Effector memory CD4-positive, alpha-beta T cell (primary cell): Measurements from ENCODE around the gene MYL10.

Source experiments
- DNase-seq, 3 donors: peaks; one replicate each; pipeline ENCODE4 v3.0.0-alpha.2; 2020
- H3K27ac ChIP-seq: 2 replicates; pipeline ENCODE4 v1.7.0; 2013; ENCODE audit warnings: mild to moderate bottlenecking, low read length, moderate library complexity; ENCODE audit not compliant: insufficient read depth, poor library complexity, severe bottlenecking
- H3K27me3 ChIP-seq: replicated peaks from 2 replicates; pipeline ENCODE4 v1.7.0; 2013; ENCODE audit warnings: mild to moderate bottlenecking, low read length; ENCODE audit not compliant: insufficient read depth, control insufficient read depth, poor library complexity, severe bottlenecking
- H3K36me3 ChIP-seq: 2 replicates; pipeline ENCODE4 v1.7.0; 2013; ENCODE audit warnings: mild to moderate bottlenecking, low read length, moderate library complexity; ENCODE audit not compliant: control insufficient read depth, insufficient read depth
- H3K4me1 ChIP-seq: 2 replicates; pipeline ENCODE4 v1.7.0; 2013; ENCODE audit warnings: low read length, mild to moderate bottlenecking; ENCODE audit not compliant: control insufficient read depth, insufficient read depth, poor library complexity, severe bottlenecking
- H3K4me3 ChIP-seq: 2 replicates; pipeline ENCODE4 v1.7.0; 2013; ENCODE audit warnings: low read length, low read depth, mild to moderate bottlenecking; ENCODE audit not compliant: insufficient read depth, poor library complexity, severe bottlenecking
- H3K9me3 ChIP-seq: 2 replicates; pipeline ENCODE4 v1.7.0; 2013; ENCODE audit warnings: mild to moderate bottlenecking, low read length, moderate library complexity; ENCODE audit not compliant: control insufficient read depth

MYL10 gene

DNA sequence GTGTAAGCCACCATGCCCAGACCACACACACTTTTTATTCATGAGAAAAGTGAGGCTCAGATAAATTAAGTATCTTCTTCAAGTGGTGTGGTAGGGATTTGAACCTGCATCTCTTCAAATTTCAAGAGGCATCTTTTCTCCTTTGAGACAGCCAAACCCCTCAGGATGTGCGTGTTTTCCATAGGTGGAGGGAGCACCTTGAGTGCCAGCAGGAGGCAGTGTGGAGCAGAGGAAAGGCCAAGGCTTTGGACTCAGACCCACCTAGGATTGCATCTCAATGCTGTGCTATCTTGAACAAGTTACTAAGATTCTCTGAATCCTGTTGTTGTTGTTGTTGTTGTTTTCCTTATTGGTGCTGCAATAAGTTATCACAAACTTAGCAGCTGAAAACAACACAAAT is 40.2 kb upstream of the MYL10 start:
- DNase-seq, result no peak
- H3K27me3 ChIP-seq, result no peaks in the 10 kb centered on the region
- H3K27ac ChIP-seq, result no peak overlapping the region
- H3K4me1 ChIP-seq, result no peaks in the 10 kb centered on the region
- H3K9me3 ChIP-seq, result no peaks in the 10 kb centered on the region
- H3K36me3 ChIP-seq, result no peaks in the 10 kb centered on the region
- no peak overlapping the region for H3K4me3 ChIP-seq

DNA sequence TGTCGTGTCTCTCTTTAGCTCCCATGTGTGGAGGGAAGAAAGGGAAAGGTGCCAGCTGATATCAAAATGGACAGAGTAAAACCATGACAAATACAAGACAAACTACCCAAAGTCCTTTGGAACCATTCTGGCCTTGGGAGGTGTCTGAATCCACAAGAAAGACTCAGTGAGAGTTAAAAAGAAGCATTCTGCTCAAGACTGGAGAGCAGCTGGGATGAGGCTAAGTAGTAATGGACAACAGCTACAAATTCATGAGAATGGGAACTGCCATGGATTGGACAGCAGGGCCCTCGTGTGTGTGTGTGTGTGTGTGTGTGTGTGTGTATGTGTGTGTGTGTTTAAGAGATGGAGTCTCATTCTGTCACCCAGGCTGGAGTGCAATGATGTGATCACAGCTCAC is 39.6 kb upstream of the MYL10 start:
- Histone ChIP-seq H3K9me3 (no peaks in the 10 kb centered on the region), H3K4me1 (no peaks in the 10 kb centered on the region), H3K27ac (no peak overlapping the region), H3K36me3 (no peaks in the 10 kb centered on the region), H3K4me3 (no peak overlapping the region), H3K27me3 (no peaks in the 10 kb centered on the region)
- no peak for DNase-seq

DNA sequence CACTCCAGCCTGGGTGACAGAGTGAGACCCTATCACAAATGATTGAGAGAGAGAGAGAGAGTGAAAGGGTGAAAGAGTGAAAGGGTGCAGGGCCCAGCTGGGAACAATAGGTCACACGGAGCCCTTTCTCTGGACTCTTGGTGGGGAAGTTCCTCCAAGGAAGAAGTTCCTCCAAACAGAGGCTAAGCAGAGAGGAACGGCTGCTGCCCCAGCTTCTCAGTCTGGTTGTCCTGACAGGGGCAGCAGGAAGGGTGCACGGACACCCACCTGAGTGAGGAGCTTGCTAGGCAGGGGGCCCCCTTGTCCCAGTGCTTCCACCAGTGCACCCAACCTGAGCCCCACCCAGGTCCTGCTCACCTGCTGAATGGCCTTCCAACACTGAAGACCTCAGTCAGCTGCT is 38.8 kb upstream of the MYL10 start:
- DNase-seq, result no peak
- Histone ChIP-seq H3K4me3 (no peak overlapping the region), H3K4me1 (no peaks in the 10 kb centered on the region), H3K27ac (no peak overlapping the region), H3K9me3 (no peaks in the 10 kb centered on the region), H3K36me3 (no peaks in the 10 kb centered on the region), H3K27me3 (no peaks in the 10 kb centered on the region)

DNA sequence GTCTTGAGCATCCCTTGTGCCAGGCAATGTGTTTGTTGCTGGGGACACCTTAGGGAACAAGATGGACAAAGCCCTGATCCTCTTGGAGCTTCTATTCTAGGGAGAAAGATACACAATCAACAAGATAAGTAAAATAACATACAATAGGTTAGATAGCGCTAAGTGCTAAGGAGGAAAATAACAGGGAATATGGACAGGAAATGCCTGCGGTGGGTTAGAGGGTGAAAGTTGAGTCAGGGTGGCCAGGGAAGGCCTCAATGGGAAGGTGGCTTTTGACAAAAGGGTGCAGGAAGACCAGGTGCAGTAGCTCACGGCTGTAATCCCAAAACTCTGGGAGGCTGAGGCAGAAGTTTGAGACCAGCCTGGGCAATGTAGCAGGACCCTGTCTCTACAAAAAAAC is 38.3 kb upstream of the MYL10 start:
- Histone ChIP-seq H3K4me3 (no peak overlapping the region), H3K9me3 (no peaks in the 10 kb centered on the region), H3K4me1 (no peaks in the 10 kb centered on the region), H3K27ac (no peak overlapping the region), H3K27me3 (no peaks in the 10 kb centered on the region), H3K36me3 (no peaks in the 10 kb centered on the region)
- no peak for DNase-seq

DNA sequence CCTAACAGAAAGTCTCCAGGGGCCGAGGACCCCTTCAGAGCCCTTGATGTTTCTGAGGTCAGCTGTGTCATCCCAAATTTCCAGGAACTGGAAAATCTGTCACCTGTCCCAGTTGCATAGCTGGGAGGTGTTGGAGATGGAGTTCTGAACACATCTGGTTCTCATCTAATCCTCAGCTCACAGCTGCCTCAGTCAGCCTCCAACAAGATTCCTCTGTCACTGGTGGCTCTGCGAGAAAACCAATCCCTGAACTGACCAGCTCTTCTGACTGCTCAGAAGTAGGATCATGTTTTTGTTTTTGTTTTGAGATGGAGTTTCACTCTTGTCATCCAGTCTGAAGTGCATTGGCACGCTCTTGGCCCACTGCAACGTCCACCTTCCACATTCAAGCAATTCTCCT is 37.6 kb upstream of the MYL10 start:
- H3K4me1 ChIP-seq, result no peaks in the 10 kb centered on the region
- no peaks in the 10 kb centered on the region for H3K36me3 ChIP-seq
- H3K27ac ChIP-seq, result no peak overlapping the region
- DNase-seq, result no peak
- H3K9me3 ChIP-seq, result no peaks in the 10 kb centered on the region
- H3K4me3 ChIP-seq, result no peak overlapping the region
- H3K27me3 ChIP-seq, result no peaks in the 10 kb centered on the region

DNA sequence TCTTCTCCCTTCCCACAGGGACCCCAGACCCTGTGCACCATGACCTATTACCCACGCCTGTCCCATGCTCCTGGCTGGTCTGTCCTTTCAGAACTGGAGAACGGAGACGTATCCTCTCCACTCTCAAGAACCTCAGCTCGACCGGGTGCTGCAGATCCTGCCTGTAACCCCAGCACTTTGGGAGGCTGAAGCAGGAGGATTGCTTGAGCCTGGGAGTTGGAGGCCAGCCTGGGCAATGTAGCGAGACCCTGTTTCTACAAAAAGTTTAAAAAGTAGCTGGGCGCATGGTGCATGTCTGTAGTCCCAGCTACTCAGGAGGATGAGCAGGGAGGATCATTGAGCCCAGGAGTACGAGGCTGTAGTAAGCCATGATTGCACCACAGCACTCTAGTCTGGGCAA is 37.2 kb upstream of the MYL10 start:
- Histone ChIP-seq H3K4me3 (no peak overlapping the region), H3K4me1 (no peaks in the 10 kb centered on the region), H3K36me3 (no peaks in the 10 kb centered on the region), H3K9me3 (no peaks in the 10 kb centered on the region), H3K27ac (no peak overlapping the region), H3K27me3 (no peaks in the 10 kb centered on the region)
- no peak for DNase-seq

DNA sequence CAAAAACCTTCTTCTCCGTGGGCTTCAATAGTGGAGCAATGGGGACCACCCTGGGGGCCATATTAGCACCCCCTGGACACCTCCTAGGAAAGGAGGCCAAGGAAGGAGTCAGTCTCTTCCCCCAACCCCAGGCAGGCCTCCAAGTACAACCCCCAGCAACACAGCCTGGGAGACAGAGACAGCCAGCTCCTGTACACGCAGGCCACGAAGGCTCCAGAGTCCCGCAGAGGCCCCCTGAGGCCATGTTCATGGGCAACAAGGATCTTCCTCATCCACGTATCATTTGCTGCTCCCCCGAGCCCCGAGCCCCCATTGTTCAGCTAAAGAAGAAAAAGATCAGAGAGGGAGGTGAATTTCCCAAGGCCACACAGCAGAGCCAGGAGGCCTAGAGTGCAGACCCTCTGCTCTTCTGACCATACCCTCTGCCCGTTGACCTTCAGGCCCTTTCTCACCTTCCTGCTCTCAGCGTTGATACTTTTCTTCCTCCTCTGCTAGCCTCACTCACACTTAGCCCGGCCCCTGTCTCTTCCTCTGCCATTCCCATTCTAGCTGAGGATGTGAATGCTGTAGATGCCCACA is 35.9 kb upstream of the MYL10 start:
- H3K27me3 ChIP-seq, result no peaks in the 10 kb centered on the region
- H3K27ac ChIP-seq, result no peak overlapping the region
- no peak for DNase-seq
- H3K4me1 ChIP-seq, result no peaks in the 10 kb centered on the region
- no peak overlapping the region for H3K4me3 ChIP-seq
- no peaks in the 10 kb centered on the region for H3K36me3 ChIP-seq
- H3K9me3 ChIP-seq, result no peaks in the 10 kb centered on the region

DNA sequence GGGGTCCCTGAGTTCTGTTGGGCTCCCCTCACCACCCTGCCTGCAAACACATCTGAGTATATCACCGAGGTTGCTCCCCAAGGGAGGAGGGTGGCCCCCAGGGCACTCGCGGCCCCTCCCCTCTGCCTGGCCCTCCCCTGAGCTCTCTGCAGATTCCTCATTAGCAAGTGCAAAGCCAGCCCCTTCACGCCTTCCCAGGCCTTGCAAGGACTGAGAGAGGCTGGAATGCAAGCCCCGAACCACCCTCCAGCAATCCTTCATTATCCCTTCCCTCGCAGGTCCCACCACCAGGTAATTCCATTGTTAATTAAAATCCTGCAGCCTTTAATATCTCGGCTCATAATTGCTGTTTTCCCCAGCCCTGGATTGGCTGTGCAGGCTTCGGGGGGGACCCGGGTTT is 35.3 kb upstream of the MYL10 start:
- no peaks in the 10 kb centered on the region for H3K9me3 ChIP-seq

DNA sequence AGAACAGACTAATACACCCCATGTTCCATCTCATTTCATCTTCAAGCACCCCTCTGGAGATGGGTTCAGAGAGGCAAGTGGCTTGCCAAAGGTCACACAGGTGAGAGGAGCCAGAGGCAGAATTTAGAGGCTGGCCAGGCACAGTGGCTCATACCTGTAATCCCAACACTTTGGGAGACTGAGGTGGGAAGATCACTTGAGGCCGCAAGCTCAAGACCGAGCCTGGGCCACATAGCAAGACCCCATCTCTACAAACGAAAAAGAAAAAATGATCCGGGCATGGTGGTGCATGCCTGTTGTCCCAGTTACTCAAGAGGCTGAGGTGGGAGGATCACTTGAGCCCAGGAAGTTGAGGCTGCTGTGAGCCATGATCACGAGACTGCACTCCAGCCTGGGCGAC is 34.7 kb upstream of the MYL10 start:
- H3K9me3 ChIP-seq, result no peaks in the 10 kb centered on the region
- no peak for DNase-seq
- H3K27me3 ChIP-seq, result no peaks in the 10 kb centered on the region
- H3K4me1 ChIP-seq, result no peaks in the 10 kb centered on the region
- H3K27ac ChIP-seq, result no peak overlapping the region
- no peaks in the 10 kb centered on the region for H3K36me3 ChIP-seq
- H3K4me3 ChIP-seq, result no peak overlapping the region

More for the DNA sequence above, 35.3 kb upstream of the MYL10 start:
- Histone ChIP-seq H3K36me3 (no peaks in the 10 kb centered on the region), H3K4me3 (no peak overlapping the region), H3K27ac (no peak overlapping the region), H3K27me3 (no peaks in the 10 kb centered on the region), H3K4me1 (no peaks in the 10 kb centered on the region)
- DNase-seq, result no peak

DNA sequence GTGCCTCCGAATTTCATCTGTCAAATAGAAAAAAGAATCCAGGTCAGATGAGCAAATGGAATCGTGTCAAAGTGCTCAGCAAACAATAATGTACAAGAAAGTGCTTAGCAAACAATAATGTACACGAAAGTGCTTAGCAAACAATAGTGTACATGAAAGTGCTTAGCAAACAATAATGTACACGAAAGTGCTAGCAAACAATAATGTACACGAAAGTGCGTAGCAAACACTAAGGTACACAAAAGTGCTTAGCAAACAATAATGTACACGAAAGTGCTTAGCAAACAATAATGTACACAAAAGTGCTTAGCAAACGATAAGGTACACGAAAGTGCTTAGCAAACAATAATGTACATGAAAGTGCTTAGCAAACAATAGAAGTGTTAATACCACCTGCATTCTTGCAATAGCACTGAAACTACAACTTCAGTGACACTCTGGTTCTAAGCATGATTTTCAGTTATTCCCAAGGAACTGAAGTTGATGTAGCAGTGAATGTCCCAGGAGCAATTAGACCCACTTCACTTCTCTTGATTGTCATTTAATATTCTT is 33.4 kb upstream of the MYL10 start:
- Histone ChIP-seq H3K27me3 (no peaks in the 10 kb centered on the region), H3K4me1 (no peaks in the 10 kb centered on the region), H3K9me3 (no peaks in the 10 kb centered on the region), H3K4me3 (no peak overlapping the region), H3K36me3 (no peaks in the 10 kb centered on the region), H3K27ac (no peak overlapping the region)
- no peak for DNase-seq
